Inflammatory macrophage treated with lipopolysaccharide for 1 hour (primary cell): Measurements from ENCODE around the gene KCNAB2.

Source experiments
- DNase-seq, 2 donors: peaks; one replicate each; pipeline ENCODE4 v3.0.0-alpha.2; 2020 to 2022

KCNAB2 gene

GRCh38 chr1:6099787-6100765, 54.4 kb downstream of the KCNAB2 start:
- DNase-seq = no peak

- DNase-seq = no peak
Measured at GRCh38 chr1:6100861-6101783, 55.4 kb downstream of the KCNAB2 start.

GRCh38 chr1:6101826-6102531, 56.3 kb downstream of the KCNAB2 start:
- DNase-seq = no peak

GRCh38 chr1:6102532-6102845, 56.8 kb downstream of the KCNAB2 start:
- no peak for DNase-seq

GRCh38 chr1:6103111-6103853, 57.6 kb downstream of the KCNAB2 start:
- no peak for DNase-seq

GRCh38 chr1:6103854-6104530, 58.3 kb downstream of the KCNAB2 start:
- no peak for DNase-seq

GRCh38 chr1:6104631-6105030, 58.9 kb downstream of the KCNAB2 start:
- DNase-seq = no peak

- no peak for DNase-seq
Measured at GRCh38 chr1:6105218-6105679, 59.6 kb downstream of the KCNAB2 start.

GRCh38 chr1:6105763-6106162, 60.1 kb downstream of the KCNAB2 start:
- no peak for DNase-seq

GRCh38 chr1:6106321-6106731, 60.6 kb downstream of the KCNAB2 start:
- DNase-seq = no peak

GRCh38 chr1:6106977-6107376, 61.3 kb downstream of the KCNAB2 start:
- no peak for DNase-seq

GRCh38 chr1:6107409-6108356, 62.0 kb downstream of the KCNAB2 start:
- no peak for DNase-seq

GRCh38 chr1:6108476-6108875, 62.8 kb downstream of the KCNAB2 start:
- DNase-seq = no peak

- DNase-seq = peak; percentile 35 to 59
Measured at GRCh38 chr1:6108937-6109614, 63.4 kb downstream of the KCNAB2 start.

- no peak for DNase-seq
Measured at GRCh38 chr1:6109688-6110087, 64.0 kb downstream of the KCNAB2 start.

- DNase-seq = no peak
Measured at GRCh38 chr1:6110326-6110725, 64.6 kb downstream of the KCNAB2 start.

GRCh38 chr1:6111571-6111970, 65.9 kb downstream of the KCNAB2 start:
- no peak for DNase-seq

- DNase-seq = no peak
Measured at GRCh38 chr1:6111991-6112689, 66.5 kb downstream of the KCNAB2 start.

GRCh38 chr1:6112690-6113005, 67.0 kb downstream of the KCNAB2 start:
- no peak for DNase-seq
